K562 (cell line): ENCODE measurements around the gene TRAF7. TPM values are rescaled to one million over a fixed set of nuclear protein-coding genes. Genes with fewer than 3 reads are reported as not detected.
A peak's percentile ranks its signal among the peaks of the same experiment; 100 is the strongest.

Experiments
- BRCA1 ChIP-seq, 2 experiments: fragments of 450-650 bp in 1 of 2; sonication (generic) in 1 of 2; formaldehyde crosslinking in 1 of 2; IDR thresholded peaks; 2 replicates each; pipeline versions ENCODE4 v1.5.0 to v1.6.1; 2017 to 2020; ENCODE audit warnings: mild to moderate bottlenecking in 1 of 2, missing genetic modification reagents in 1 of 2
- BRD9 ChIP-seq: fragments of 450-650 bp; IDR thresholded peaks from 2 replicates; pipeline ENCODE4 v1.6.1; 2018; ENCODE audit warnings: low read depth; ENCODE audit not compliant: partially characterized antibody
- C11orf30 ChIP-seq: fragments of 450-650 bp; IDR thresholded peaks from 2 replicates; pipeline ENCODE4 v1.6.1; 2016; ENCODE audit warnings: low read depth, mild to moderate bottlenecking
- HNRNPUL1 ChIP-seq: fragments of 200-400 bp; formaldehyde crosslinking; IDR thresholded peaks from 2 replicates; pipeline ENCODE4 v1.6.1; 2017; ENCODE audit warnings: low read length
- MYBL2 ChIP-seq, 2 experiments: fragments of 450-650 bp in 1 of 2; sonication (generic) in 1 of 2; formaldehyde crosslinking in 1 of 2; IDR thresholded peaks; 2 replicates each; pipeline versions ENCODE4 v1.6.1 to v1.8.1; 2017 to 2022; ENCODE audit warnings: borderline replicate concordance in 1 of 2, inconsistent platforms in 1 of 2, low read depth in 1 of 2, mild to moderate bottlenecking in 1 of 2, missing genetic modification reagents in 1 of 2, moderate library complexity in 1 of 2
- MYC ChIP-seq, 2 experiments: fragments of 250-450 bp in 1 of 2; sonication (Bioruptor Pico) in 1 of 2; IDR thresholded peaks; 2 replicates each; pipeline versions ENCODE4 v1.5.1 to v1.6.1; 2012 to 2021; ENCODE audit warnings: low read depth in 2 of 2, borderline replicate concordance in 1 of 2, improper control_type of control experiment in 1 of 2, low read length in 1 of 2, mild to moderate bottlenecking in 1 of 2, moderate library complexity in 1 of 2
- MYNN ChIP-seq, 2 experiments: sonication (generic); formaldehyde crosslinking in 1 of 2; IDR thresholded peaks; 2 replicates each; pipeline versions ENCODE4 v1.5.0 to v1.6.1; 2016 to 2020; ENCODE audit warnings: antibody characterized with exemption in 1 of 2, missing genetic modification reagents in 1 of 2
- POLR2AphosphoS2 ChIP-seq: IDR thresholded peaks from 2 replicates; pipeline ENCODE4 v1.6.1; 2012; ENCODE audit warnings: low read length, improper control_type of control experiment
- PTBP1 ChIP-seq: fragments of 200-400 bp; formaldehyde crosslinking; IDR thresholded peaks from 2 replicates; pipeline ENCODE4 v1.6.1; 2017; ENCODE audit warnings: low read depth, low read length
- RBBP5 ChIP-seq: fragments of 200-600 bp; sonication (generic); IDR thresholded peaks from 2 replicates; pipeline ENCODE4 v1.6.1; 2012; ENCODE audit warnings: borderline replicate concordance, mild to moderate bottlenecking, low read length, control low read depth, inconsistent platforms; ENCODE audit not compliant: insufficient read depth, poor library complexity, severe bottlenecking
- RBM14 ChIP-seq: fragments of 200-400 bp; formaldehyde crosslinking; IDR thresholded peaks from 2 replicates; pipeline ENCODE4 v1.6.1; 2018; ENCODE audit warnings: low read depth, mild to moderate bottlenecking, low read length, moderate library complexity, borderline replicate concordance; ENCODE audit not compliant: insufficient read depth
- SIN3A ChIP-seq, 2 experiments: fragments of 150-350 bp in 1 of 2; IDR thresholded peaks; 2 replicates each; pipeline ENCODE4 v1.6.1; 2011 to 2016; ENCODE audit warnings: borderline replicate concordance in 2 of 2, low read depth in 2 of 2, low read length in 2 of 2, mild to moderate bottlenecking in 2 of 2, moderate library complexity in 2 of 2; ENCODE audit not compliant: control insufficient read depth in 1 of 2
- SMAD4 ChIP-seq: fragments of 250-450 bp; sonication (Bioruptor Pico); conservative IDR thresholded peaks from 2 replicates; pipeline ENCODE4 v1.8.0; 2021; ENCODE audit warnings: inconsistent platforms, mild to moderate bottlenecking, moderate library complexity
- TOE1 ChIP-seq, 2 experiments: fragments of 450-650 bp in 1 of 2; sonication (generic) in 1 of 2; formaldehyde crosslinking in 1 of 2; IDR thresholded peaks; 2 replicates each; pipeline versions ENCODE4 v1.7.1 to v1.8.0; 2016 to 2022; ENCODE audit warnings: borderline replicate concordance in 2 of 2, mild to moderate bottlenecking in 2 of 2, antibody characterized with exemption in 1 of 2, inconsistent platforms in 1 of 2, low read depth in 1 of 2, missing genetic modification reagents in 1 of 2, moderate library complexity in 1 of 2
- ZNF274 ChIP-seq: IDR thresholded peaks from 2 replicates; pipeline ENCODE4 v1.6.1; 2011; ENCODE audit warnings: low read depth, mild to moderate bottlenecking, low read length, moderate library complexity, borderline replicate concordance
- ZNF311 ChIP-seq: fragments of 250-450 bp; sonication (Bioruptor Pico); IDR thresholded peaks from 2 replicates; pipeline ENCODE4 v1.4.0; 2020; ENCODE audit warnings: mild to moderate bottlenecking, moderate library complexity
- ZNF589 ChIP-seq: fragments of 200-800 bp; sonication (Bioruptor generic); IDR thresholded peaks from 2 replicates; pipeline ENCODE4 v1.6.1; 2016; ENCODE audit warnings: low read depth, missing genetic modification characterization, missing compliant biosample characterization
- ZNF77 ChIP-seq: fragments of 250-450 bp; sonication (Bioruptor Pico); IDR thresholded peaks from 2 replicates; pipeline ENCODE4 v1.5.0; 2020
- ZSCAN29 ChIP-seq: fragments of 450-650 bp; IDR thresholded peaks from 2 replicates; pipeline ENCODE4 v1.6.1; 2017
- polyA plus RNA-seq, 8 experiments: library from polyadenylated mRNA; depleted of rRNA in 4 of 8; stranded (reverse) in 5 of 8; unstranded in 3 of 8; fragments of >200 nt; fragmentation: Nextera tagmentation in 2 of 8; fragmentation: Illumina TruSeq in 1 of 8; extraction: Ambion mirVana in 2 of 8; extraction: Trizol in 1 of 8; gene quantifications; 2 replicates each; pipeline versions ENCODE4 v1.2.1 to v1.2.3, GENCODE V29; 2011 to 2014; ENCODE audit warnings: inconsistent platforms in 1 of 8, missing spikeins in 1 of 8
- total RNA-seq, 7 experiments: library from RNA; depleted of rRNA in 6 of 7; stranded (reverse); fragments of >200 nt in 6 of 7; fragmentation: Illumina TruSeq in 2 of 7; extraction: Trizol in 2 of 7; gene quantifications; 2 replicates each; pipeline versions ENCODE4 v1.2.1 to v1.2.3, GENCODE V29; 2011 to 2021; ENCODE audit warnings: low replicate concordance in 1 of 7
- TF ChIP-seq, protein P1 (sequence below): fragments of 450-650 bp; formaldehyde crosslinking; IDR thresholded peaks from 2 replicates; pipeline ENCODE4 v1.4.0; 2020; ENCODE audit warnings: mild to moderate bottlenecking, moderate library complexity
- TF ChIP-seq, protein P2 (sequence below), 3 experiments: fragments of 200-800 bp in 1 of 3; sonication (Bioruptor generic) in 1 of 3; sonication (generic) in 1 of 3; formaldehyde crosslinking in 1 of 3; IDR thresholded peaks; 2 replicates each; pipeline versions ENCODE4 v1.6.1 to v1.8.0; 2016 to 2022; ENCODE audit warnings: mild to moderate bottlenecking in 2 of 3, missing compliant biosample characterization in 2 of 3, missing genetic modification characterization in 2 of 3, missing genetic modification reagents in 1 of 3

Gene TRAF7
- total and polyA plus RNA-seq, 9 of the 15 experiments (the other 6 are each of a cell fraction or from before 2014, with no cell fraction given): 1.1 to 113 (median 41.6) TPM

DNA sequence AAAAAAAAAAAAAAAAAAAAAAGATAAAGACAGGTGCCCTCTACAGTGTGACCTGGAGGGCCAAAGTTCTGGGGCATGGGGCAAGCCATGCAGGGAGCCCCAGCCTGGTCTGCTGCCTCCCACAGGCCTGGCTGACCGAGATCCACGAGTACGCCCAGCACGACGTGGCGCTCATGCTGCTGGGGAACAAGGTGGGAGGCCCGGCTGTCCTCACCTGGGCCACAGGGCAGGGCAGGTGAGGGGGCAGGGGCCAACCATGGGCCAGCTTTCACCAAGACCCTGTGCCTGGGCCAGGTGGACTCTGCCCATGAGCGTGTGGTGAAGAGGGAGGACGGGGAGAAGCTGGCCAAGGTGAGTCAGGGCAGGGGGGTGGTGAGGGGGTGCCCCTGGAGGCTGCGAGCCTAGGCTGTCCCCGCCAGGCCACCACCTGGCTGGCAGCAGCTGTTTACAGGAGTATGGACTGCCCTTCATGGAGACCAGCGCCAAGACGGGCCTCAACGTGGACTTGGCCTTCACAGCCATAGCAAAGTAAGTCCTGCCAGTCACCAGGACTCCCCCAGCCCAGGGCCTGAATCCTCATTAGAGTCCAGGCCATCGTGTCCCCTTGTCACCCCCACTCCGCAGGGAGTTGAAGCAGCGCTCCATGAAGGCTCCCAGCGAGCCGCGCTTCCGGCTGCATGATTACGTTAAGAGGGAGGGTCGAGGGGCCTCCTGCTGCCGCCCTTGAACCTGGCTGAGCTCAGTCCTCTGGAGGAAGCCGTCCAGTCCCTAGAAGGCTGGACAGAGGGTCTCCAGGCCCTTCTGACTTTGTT, 2.7 kb upstream of the TRAF7 start (continued):
- no peak; the same call in 1 of the 2 replicates for TF ChIP-seq RBM14
- TF ChIP-seq ZNF589: peak; percentile 43; the same call in 1 of the 2 replicates
- TF ChIP-seq HNRNPUL1: peak; percentile 85; the same call in 1 of the 2 replicates
- no peak for TF ChIP-seq BRCA1 (IDR thresholded peaks at IDR 0.05)
- peak; percentile 21 for TF ChIP-seq BRCA1 (CRISPR knock-in tag; IDR thresholded peaks at IDR 0.05)
- TF ChIP-seq PTBP1: 0 out of 2 replicates have a peak, but pooled peaks have one; percentile 35
- TF ChIP-seq, protein P1, sequence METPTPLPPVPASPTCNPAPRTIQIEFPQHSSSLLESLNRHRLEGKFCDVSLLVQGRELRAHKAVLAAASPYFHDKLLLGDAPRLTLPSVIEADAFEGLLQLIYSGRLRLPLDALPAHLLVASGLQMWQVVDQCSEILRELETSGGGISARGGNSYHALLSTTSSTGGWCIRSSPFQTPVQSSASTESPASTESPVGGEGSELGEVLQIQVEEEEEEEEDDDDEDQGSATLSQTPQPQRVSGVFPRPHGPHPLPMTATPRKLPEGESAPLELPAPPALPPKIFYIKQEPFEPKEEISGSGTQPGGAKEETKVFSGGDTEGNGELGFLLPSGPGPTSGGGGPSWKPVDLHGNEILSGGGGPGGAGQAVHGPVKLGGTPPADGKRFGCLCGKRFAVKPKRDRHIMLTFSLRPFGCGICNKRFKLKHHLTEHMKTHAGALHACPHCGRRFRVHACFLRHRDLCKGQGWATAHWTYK (CRISPR knock-in tag): no peak
- peak; percentile 69 for TF ChIP-seq MYNN (IDR thresholded peaks at IDR 0.05)
- no peak for TF ChIP-seq MYNN (CRISPR knock-in tag; IDR thresholded peaks at IDR 0.05)
- TF ChIP-seq POLR2AphosphoS2: 0 out of 2 replicates have a peak, but pooled peaks have one; percentile 90
- TF ChIP-seq RBBP5: peak; percentile 35
- TF ChIP-seq MYC (IDR thresholded peaks at IDR 0.05; ENCODE audit: low read depth, low read length): peak; percentile 70; the same call in 1 of the 2 replicates
- TF ChIP-seq MYC (CRISPR knock-in tag; IDR thresholded peaks at IDR 0.05; ENCODE audit: borderline replicate concordance, low read depth): no peak
- TF ChIP-seq SMAD4 (CRISPR knock-in tag): 0 out of 2 replicates have a peak, but pooled peaks have one; percentile 29
- TF ChIP-seq ZSCAN29: no peak
- TF ChIP-seq C11orf30: no peak
- peak; percentile 49; the same call in 1 of the 2 replicates for TF ChIP-seq ZNF77
- TF ChIP-seq SIN3A (IDR thresholded peaks at IDR 0.05; ENCODE audit: borderline replicate concordance in 2 of 2, control insufficient read depth in 1 of 2, low read depth in 2 of 2, low read length in 2 of 2): 0 out of 4 replicates have a peak, but pooled peaks of 1 of the 2 experiments have one; percentile 43
- no peak for TF ChIP-seq ZNF274
- 0 out of 2 replicates have a peak, but pooled peaks have one; percentile 16 for TF ChIP-seq TOE1 (IDR thresholded peaks at IDR 0.05; ENCODE audit: borderline replicate concordance)
- no peak; the same call in 1 of the 2 replicates for TF ChIP-seq TOE1 (CRISPR knock-in tag; IDR thresholded peaks at IDR 0.05; ENCODE audit: borderline replicate concordance, low read depth)
- no peak for TF ChIP-seq MYBL2 (IDR thresholded peaks at IDR 0.05; ENCODE audit: low read depth)
- TF ChIP-seq MYBL2 (CRISPR knock-in tag; IDR thresholded peaks at IDR 0.05; ENCODE audit: borderline replicate concordance): no peak
- no peak for TF ChIP-seq ZNF311 (CRISPR knock-in tag)
- TF ChIP-seq, protein P2, sequence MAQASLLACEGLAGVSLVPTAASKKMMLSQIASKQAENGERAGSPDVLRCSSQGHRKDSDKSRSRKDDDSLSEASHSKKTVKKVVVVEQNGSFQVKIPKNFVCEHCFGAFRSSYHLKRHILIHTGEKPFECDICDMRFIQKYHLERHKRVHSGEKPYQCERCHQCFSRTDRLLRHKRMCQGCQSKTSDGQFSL (CRISPR knock-in tag; IDR thresholded peaks at IDR 0.05): peak; percentile 74; the same call in 1 of the 2 replicates
- TF ChIP-seq, protein P2 (tag; IDR thresholded peaks at IDR 0.05): no peak; a peak in 1 of 4 replicates
- TF ChIP-seq BRD9: no peak
